CD4-positive, CD25-positive, alpha-beta regulatory T cell (primary cell): ENCODE measurements around the gene PREB. TPM values are rescaled to one million over a fixed set of nuclear protein-coding genes. Genes with fewer than 3 reads are reported as not detected.

Experiments used
- ATAC-seq, 2 donors: fragments of 150-1000 bp; cut with Tn5 transposase; one replicate each; pipeline ENCODE4 v1.10.0; 2021; ENCODE audit warnings: low read depth in 2 of 2, moderate number of reproducible peaks in 2 of 2, moderate library complexity in 1 of 2
- DNase-seq, 3 donors: peaks; one replicate each; pipeline versions ENCODE4 v3.0.0 to v3.0.0-alpha.2; 2012 to 2022; ENCODE audit warnings: mixed read lengths in 1 of 3
- H3K27ac ChIP-seq: one replicate; pipeline ENCODE4 v1.7.0; 2013; ENCODE audit warnings: mild to moderate bottlenecking, low read length; ENCODE audit not compliant: insufficient read depth, poor library complexity, severe bottlenecking
- H3K27me3 ChIP-seq: one replicate; pipeline ENCODE4 v1.7.0; 2013; ENCODE audit warnings: low read length; ENCODE audit not compliant: control insufficient read depth, insufficient read depth
- H3K36me3 ChIP-seq: one replicate; pipeline ENCODE4 v1.7.0; 2013; ENCODE audit warnings: mild to moderate bottlenecking, low read length, moderate library complexity; ENCODE audit not compliant: control insufficient read depth, insufficient read depth
- H3K4me1 ChIP-seq: 2 replicates; pipeline ENCODE4 v1.7.0; 2013; ENCODE audit warnings: mild to moderate bottlenecking, low read length; ENCODE audit not compliant: insufficient read depth, control insufficient read depth, poor library complexity, severe bottlenecking
- H3K4me3 ChIP-seq: one replicate; pipeline ENCODE4 v1.7.0; 2013; ENCODE audit warnings: low read depth, mild to moderate bottlenecking, low read length, moderate library complexity
- H3K9me3 ChIP-seq, 2 experiments: 1 replicate in 1 of 2; 2 replicates in 1 of 2; pipeline ENCODE4 v1.7.0; 2013; ENCODE audit warnings: low read length in 2 of 2, mild to moderate bottlenecking in 1 of 2, moderate library complexity in 1 of 2; ENCODE audit not compliant: control insufficient read depth in 2 of 2
- H3K27ac Mint-ChIP-seq, 3 donors: one replicate each; pipeline ENCODE4 v1.8.0; 2020 to 2022; ENCODE audit warnings: mild to moderate bottlenecking in 3 of 3, mixed read lengths in 3 of 3, moderate library complexity in 2 of 3
- H3K27me3 Mint-ChIP-seq: one replicate; pipeline ENCODE4 v1.8.0; 2022; ENCODE audit warnings: mild to moderate bottlenecking, mixed read lengths
- H3K36me3 Mint-ChIP-seq: one replicate; pipeline ENCODE4 v1.8.0; 2020; ENCODE audit warnings: mixed read lengths
- H3K4me1 Mint-ChIP-seq, 4 donors: one replicate each; pipeline ENCODE4 v1.8.0; 2020 to 2022; ENCODE audit warnings: mixed read lengths in 4 of 4, mild to moderate bottlenecking in 1 of 4
- H3K4me3 Mint-ChIP-seq, 4 donors: one replicate each; pipeline ENCODE4 v1.8.0; 2020 to 2022; ENCODE audit warnings: mild to moderate bottlenecking in 4 of 4, mixed read lengths in 4 of 4, moderate library complexity in 3 of 4
- H3K9me3 Mint-ChIP-seq, 7 donors: one replicate each; pipeline ENCODE4 v1.8.0; 2020 to 2022; ENCODE audit warnings: mixed read lengths in 7 of 7, mild to moderate bottlenecking in 3 of 7, moderate library complexity in 2 of 7
- polyA plus RNA-seq, 4 donors: library from polyadenylated mRNA; unstranded; fragments of 300-500 nt; fragmentation: Illumina TruSeq; gene quantifications; one replicate each; pipeline ENCODE4 v1.2.3, GENCODE V29; 2021
- total RNA-seq: library from RNA; stranded (reverse); gene quantifications from one replicate; pipeline ENCODE4 v1.2.3, GENCODE V29; 2022

PREB gene
- total and polyA plus RNA-seq, 5 donors from 2014 or later = 22.3 to 90.7 (median 69.3) TPM

DNA sequence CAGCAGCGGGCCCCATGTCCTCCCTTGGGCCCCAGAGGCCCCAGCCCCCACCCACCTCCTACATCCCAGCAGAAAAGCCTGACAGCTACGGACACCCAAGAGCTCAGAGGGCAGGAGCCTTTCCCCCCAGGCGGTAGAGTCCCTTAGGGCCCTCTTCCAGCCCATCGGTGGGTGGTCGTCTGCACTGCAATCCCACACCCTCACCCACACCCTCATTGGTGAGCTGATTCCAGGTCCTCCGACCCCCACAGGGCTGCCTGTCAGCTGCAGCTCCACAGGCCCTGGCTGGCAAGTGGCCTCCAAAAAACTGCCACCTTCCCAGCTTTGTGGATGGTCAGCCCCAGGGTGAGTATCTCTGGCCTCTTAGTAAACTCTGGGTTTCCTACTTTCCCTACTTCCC, 24.8 kb upstream of the PREB start:
- no peaks in the 10 kb centered on the region for H3K9me3 ChIP-seq
- H3K27ac ChIP-seq = no peak overlapping the region
- Mint-ChIP-seq H3K27ac (no peak overlapping the region), H3K27me3 (peaks cover 7% of the 10 kb centered on the region), H3K36me3 (no peaks in the 10 kb centered on the region), H3K9me3 (peaks cover 0 to 2% (median 0%) of the 10 kb centered on the region in 7 donors), H3K4me1 (peaks cover 0 to 3% (median 0%) of the 10 kb centered on the region in 4 donors), H3K4me3 (no peak overlapping the region)
- H3K27me3 ChIP-seq = no peaks in the 10 kb centered on the region
- H3K36me3 ChIP-seq = no peaks in the 10 kb centered on the region
- DNase-seq = no peak
- no peaks in the 10 kb centered on the region for H3K4me1 ChIP-seq
- no peak overlapping the region for H3K4me3 ChIP-seq
- ATAC-seq = no peak

DNA sequence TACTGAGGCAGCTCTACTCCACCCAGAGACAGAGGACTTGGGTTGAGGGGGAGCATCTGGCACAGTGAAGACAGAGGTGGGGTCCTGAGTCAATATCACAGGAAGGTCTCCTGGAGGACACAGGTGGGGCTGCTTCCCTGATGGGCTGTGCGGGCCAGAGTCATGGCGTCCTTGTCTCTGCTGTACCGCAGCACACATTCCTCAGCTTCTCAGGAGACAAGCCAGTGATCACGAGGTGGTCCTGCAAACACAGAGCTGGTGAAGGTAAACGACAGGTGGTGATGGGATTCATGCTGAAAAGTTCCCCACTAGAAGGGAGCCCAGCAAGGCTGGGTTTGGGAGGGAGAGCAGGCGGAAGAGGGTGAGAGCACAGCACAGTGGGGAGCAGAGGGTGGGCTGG, 24.0 kb upstream of the PREB start:
- H3K36me3 Mint-ChIP-seq = no peaks in the 10 kb centered on the region
- peaks cover 0 to 2% (median 0%) of the 10 kb centered on the region in 7 donors for H3K9me3 Mint-ChIP-seq
- DNase-seq (no peak), ATAC-seq (no peak)
- peaks cover 0 to 3% (median 0%) of the 10 kb centered on the region in 4 donors for H3K4me1 Mint-ChIP-seq
- H3K27ac ChIP-seq = no peak overlapping the region
- no peaks in the 10 kb centered on the region for H3K9me3 ChIP-seq
- no peaks in the 10 kb centered on the region for H3K36me3 ChIP-seq
- no peak overlapping the region for H3K27ac Mint-ChIP-seq
- H3K27me3 Mint-ChIP-seq = peaks cover 10% of the 10 kb centered on the region
- H3K4me1 ChIP-seq = no peaks in the 10 kb centered on the region
- H3K4me3 Mint-ChIP-seq = no peak overlapping the region
- no peaks in the 10 kb centered on the region for H3K27me3 ChIP-seq
- H3K4me3 ChIP-seq = no peak overlapping the region

DNA sequence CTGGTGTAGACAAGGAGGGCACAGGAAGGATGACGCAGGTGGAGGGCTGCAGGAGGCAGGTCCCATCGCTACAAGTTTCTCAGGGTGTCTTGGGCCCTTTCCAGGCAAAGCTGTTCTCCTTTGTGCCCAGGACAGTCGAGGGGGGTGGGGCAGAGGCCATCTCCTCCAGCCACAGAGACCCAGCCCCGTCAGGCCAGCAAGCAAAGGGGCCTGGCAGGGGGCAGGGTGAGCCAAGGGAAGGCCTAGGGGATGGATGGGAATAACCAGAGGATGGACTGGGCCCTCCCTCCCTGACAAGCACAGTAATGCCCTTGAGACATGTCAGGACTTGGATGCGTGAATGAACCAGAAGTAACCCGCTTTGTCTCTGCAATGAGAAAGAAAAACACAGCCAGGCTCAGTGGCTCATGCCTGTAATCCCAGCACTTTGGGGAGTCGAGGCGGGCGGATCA, 20.7 kb upstream of the PREB start:
- H3K4me3 Mint-ChIP-seq = no peak overlapping the region
- DNase-seq (no peak), ATAC-seq (no peak)
- Histone ChIP-seq H3K27me3 (no peaks in the 10 kb centered on the region), H3K27ac (no peak overlapping the region), H3K9me3 (no peaks in the 10 kb centered on the region), H3K4me3 (no peak overlapping the region), H3K36me3 (no peaks in the 10 kb centered on the region), H3K4me1 (no peaks in the 10 kb centered on the region)
- H3K36me3 Mint-ChIP-seq = no peaks in the 10 kb centered on the region
- H3K27ac Mint-ChIP-seq = no peak overlapping the region
- H3K4me1 Mint-ChIP-seq = peaks cover 0 to 3% (median 0%) of the 10 kb centered on the region in 4 donors
- peaks cover 13% of the 10 kb centered on the region for H3K27me3 Mint-ChIP-seq
- peaks cover 0 to 2% (median 0%) of the 10 kb centered on the region in 7 donors for H3K9me3 Mint-ChIP-seq

DNA sequence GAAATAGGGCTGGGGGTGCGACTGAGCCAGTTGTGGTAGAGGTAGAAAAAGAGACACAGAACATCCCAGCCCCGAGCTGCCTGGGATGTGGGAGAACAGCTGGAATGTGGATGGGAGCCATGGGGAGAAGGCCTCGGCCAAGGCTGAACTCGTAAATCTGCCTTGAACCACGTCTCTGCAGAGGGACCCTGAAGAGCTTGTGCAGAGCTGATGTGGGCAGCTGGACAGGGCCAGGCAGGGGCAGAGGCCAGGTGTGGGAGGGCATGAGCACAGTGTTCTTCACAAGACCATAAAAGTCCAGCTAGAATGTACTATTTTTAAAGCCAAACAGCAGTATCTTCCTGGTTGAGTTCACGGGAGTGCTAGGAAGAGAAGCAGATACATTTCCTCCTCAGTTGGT, 20.1 kb upstream of the PREB start:
- Histone ChIP-seq H3K9me3 (no peaks in the 10 kb centered on the region), H3K27ac (no peak overlapping the region), H3K4me1 (no peaks in the 10 kb centered on the region), H3K36me3 (no peaks in the 10 kb centered on the region), H3K27me3 (no peaks in the 10 kb centered on the region), H3K4me3 (no peak overlapping the region)
- no peak for ATAC-seq
- no peak overlapping the region for H3K27ac Mint-ChIP-seq
- no peak overlapping the region for H3K4me3 Mint-ChIP-seq
- DNase-seq = no peak
- H3K4me1 Mint-ChIP-seq = peaks cover 0 to 3% (median 0%) of the 10 kb centered on the region in 4 donors
- H3K36me3 Mint-ChIP-seq = no peaks in the 10 kb centered on the region
- H3K9me3 Mint-ChIP-seq = peaks cover 0 to 2% (median 0%) of the 10 kb centered on the region in 7 donors
- H3K27me3 Mint-ChIP-seq = peaks cover 10% of the 10 kb centered on the region

DNA sequence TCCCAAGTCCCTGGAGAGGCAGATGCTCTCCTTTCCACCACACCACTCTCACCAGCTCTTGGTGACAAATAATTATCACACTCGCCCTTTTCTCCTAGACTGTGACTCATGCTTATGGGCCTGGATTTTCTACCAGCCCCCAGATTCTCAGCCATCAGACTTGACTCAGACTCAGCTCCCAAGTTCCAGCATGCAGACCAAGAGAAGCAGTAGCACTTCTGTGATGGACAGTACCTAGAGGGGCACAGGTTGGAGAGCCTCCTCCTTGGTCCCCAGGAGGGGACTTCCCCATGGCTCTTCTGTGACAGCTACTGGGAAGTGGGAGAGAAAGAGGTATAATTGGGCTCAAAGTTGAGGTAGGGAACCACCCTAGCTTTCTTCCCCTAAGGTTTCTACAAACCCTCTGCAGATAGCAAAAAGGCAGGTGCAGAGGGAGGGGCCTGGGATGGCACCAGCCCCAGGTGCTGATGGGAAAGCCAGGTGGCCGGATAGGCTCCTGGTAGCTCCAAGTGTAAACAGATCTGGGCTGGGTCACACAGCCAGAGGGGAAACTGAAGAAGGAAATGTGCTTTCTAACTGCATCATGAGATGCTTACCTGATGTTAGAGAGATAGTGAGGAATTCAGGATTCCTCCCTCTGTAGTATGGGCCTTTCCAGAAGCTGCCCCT, 18.5 kb upstream of the PREB start:
- no peak for ATAC-seq
- Histone ChIP-seq H3K27me3 (no peaks in the 10 kb centered on the region), H3K9me3 (no peaks in the 10 kb centered on the region), H3K27ac (no peak overlapping the region), H3K4me3 (no peak overlapping the region), H3K4me1 (no peaks in the 10 kb centered on the region), H3K36me3 (no peaks in the 10 kb centered on the region)
- H3K4me3 Mint-ChIP-seq = no peak overlapping the region
- peaks cover 14% of the 10 kb centered on the region for H3K27me3 Mint-ChIP-seq
- H3K4me1 Mint-ChIP-seq = no peaks in the 10 kb centered on the region
- no peak overlapping the region for H3K27ac Mint-ChIP-seq
- DNase-seq = no peak
- no peaks in the 10 kb centered on the region for H3K9me3 Mint-ChIP-seq
- H3K36me3 Mint-ChIP-seq = no peaks in the 10 kb centered on the region

DNA sequence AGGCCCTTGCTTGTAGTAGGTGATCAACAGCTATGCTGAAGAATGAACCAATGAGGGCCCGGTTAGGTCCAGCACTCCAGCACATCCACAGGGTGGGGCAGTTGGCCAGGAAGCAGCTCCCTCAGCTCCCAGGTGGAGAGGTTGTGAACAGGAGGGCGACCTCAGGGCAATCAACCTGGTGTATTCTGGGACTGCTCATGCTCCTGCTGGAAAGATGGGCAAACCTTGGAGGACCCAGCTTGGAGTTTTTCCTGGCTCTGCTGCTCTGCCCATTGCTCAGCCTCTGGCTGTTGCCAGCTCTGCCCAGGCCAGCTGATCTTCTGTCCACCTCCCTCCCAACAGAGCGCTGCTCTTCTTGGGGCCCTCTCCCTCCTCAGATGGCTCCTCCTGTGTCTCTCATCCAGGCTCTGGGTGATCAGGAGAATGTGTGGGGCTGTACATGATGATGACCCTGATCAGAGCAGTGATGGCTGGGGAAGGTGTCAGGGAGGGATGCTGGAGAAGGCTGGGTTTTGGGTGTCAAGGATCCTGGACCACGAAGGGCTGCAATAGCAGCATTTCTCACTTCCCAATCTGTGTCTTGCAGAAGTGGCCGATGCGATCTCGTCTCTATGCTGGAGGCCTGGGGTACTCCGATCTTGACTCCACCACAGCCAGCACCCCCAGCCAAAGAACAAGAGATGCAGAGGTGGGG, 17.8 kb upstream of the PREB start:
- H3K4me3 ChIP-seq = no peak overlapping the region
- no peaks in the 10 kb centered on the region for H3K36me3 Mint-ChIP-seq
- no peak for DNase-seq
- ATAC-seq = no peak
- H3K4me1 Mint-ChIP-seq = no peaks in the 10 kb centered on the region
- no peaks in the 10 kb centered on the region for H3K9me3 Mint-ChIP-seq
- H3K36me3 ChIP-seq = no peaks in the 10 kb centered on the region
- peaks cover 14% of the 10 kb centered on the region for H3K27me3 Mint-ChIP-seq
- H3K4me3 Mint-ChIP-seq = no peak overlapping the region
- H3K27ac Mint-ChIP-seq = peak overlapping the region in 1 of 3 donors; percentile 63
- H3K27ac ChIP-seq = no peak overlapping the region
- no peaks in the 10 kb centered on the region for H3K9me3 ChIP-seq
- no peaks in the 10 kb centered on the region for H3K27me3 ChIP-seq
- H3K4me1 ChIP-seq = no peaks in the 10 kb centered on the region

DNA sequence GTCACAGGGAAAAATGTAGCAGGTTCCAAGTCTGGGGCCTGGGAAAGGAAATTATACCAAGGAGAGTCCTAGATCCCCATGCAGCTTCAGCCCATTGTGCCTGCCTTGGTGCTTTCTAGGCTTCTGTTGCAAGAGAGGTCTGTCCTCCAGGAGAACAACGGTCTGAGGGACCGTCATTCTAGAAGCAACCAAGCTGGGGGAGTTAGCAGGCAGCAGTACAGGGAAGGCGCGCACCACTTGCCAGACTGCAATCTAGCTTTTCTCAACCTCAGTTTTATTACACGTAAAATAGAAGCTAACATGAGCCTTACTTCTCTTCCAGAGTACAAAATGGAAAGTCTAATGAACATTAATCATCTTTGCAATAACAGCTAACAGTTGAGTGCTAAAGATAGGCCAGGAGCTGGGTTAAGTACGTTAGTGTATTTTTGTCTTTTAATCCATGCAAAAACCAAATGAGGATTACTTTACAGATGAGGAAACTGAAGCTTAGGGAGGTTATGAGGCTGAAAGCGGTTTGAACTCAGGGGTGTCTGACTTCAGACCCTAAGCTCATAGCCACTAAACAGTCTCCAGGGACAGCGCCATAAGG, 16.3 kb upstream of the PREB start:
- H3K27me3 ChIP-seq = peaks cover 2% of the 10 kb centered on the region
- no peak overlapping the region for H3K4me3 ChIP-seq
- H3K36me3 ChIP-seq = no peaks in the 10 kb centered on the region
- Mint-ChIP-seq H3K4me1 (no peaks in the 10 kb centered on the region), H3K4me3 (no peak overlapping the region), H3K9me3 (no peaks in the 10 kb centered on the region), H3K36me3 (no peaks in the 10 kb centered on the region), H3K27me3 (peaks cover 14% of the 10 kb centered on the region), H3K27ac (no peak overlapping the region)
- H3K9me3 ChIP-seq = no peaks in the 10 kb centered on the region
- no peak overlapping the region for H3K27ac ChIP-seq
- H3K4me1 ChIP-seq = no peaks in the 10 kb centered on the region
- no peak for DNase-seq
- ATAC-seq = no peak
